H9 (cell line): ENCODE measurements around the gene LHFPL2. TPM values are rescaled to one million over a fixed set of nuclear protein-coding genes. Genes with fewer than 3 reads are reported as not detected.

Experiments
- DNase-seq: peaks from one replicate; pipeline ENCODE4 v3.0.0-alpha.2; 2017
- H2AFZ ChIP-seq: one replicate; pipeline ENCODE4 v1.6.1; 2013; ENCODE audit warnings: mild to moderate bottlenecking, low read length, control low read depth, moderate library complexity
- H2AK5ac ChIP-seq: 2 replicates; pipeline ENCODE4 v1.6.1; 2013; ENCODE audit warnings: low read length, control low read depth, mixed read lengths; ENCODE audit not compliant: insufficient read length
- H2BK120ac ChIP-seq: one replicate; pipeline ENCODE4 v1.6.1; 2013; ENCODE audit warnings: low read depth, mild to moderate bottlenecking, low read length, control low read depth, inconsistent platforms; ENCODE audit not compliant: poor library complexity, severe bottlenecking
- H2BK12ac ChIP-seq: 2 replicates; pipeline ENCODE4 v1.6.1; 2013; ENCODE audit warnings: low read length, control low read depth, mixed read lengths, low read depth; ENCODE audit not compliant: insufficient read length
- H2BK15ac ChIP-seq: 2 replicates; pipeline ENCODE4 v1.6.1; 2013; ENCODE audit warnings: low read depth, low read length, control low read depth
- H2BK20ac ChIP-seq: one replicate; pipeline ENCODE4 v1.6.1; 2013; ENCODE audit warnings: low read depth, mild to moderate bottlenecking, low read length, control low read depth, inconsistent platforms; ENCODE audit not compliant: poor library complexity, severe bottlenecking
- H2BK5ac ChIP-seq: 2 replicates; pipeline ENCODE4 v1.6.1; 2013; ENCODE audit warnings: low read length, control low read depth, mixed read lengths; ENCODE audit not compliant: insufficient read length
- H3K14ac ChIP-seq: 2 replicates; pipeline ENCODE4 v1.6.1; 2013; ENCODE audit warnings: low read length, control low read depth; ENCODE audit not compliant: insufficient read depth
- H3K18ac ChIP-seq: 2 replicates; pipeline ENCODE4 v1.6.1; 2013; ENCODE audit warnings: low read depth, mild to moderate bottlenecking, mixed read lengths, low read length, control low read depth; ENCODE audit not compliant: insufficient read length
- H3K23ac ChIP-seq: 2 replicates; pipeline ENCODE4 v1.6.1; 2013; ENCODE audit warnings: low read length, control low read depth, mixed read lengths, low read depth; ENCODE audit not compliant: insufficient read length
- H3K23me2 ChIP-seq: 2 replicates; pipeline ENCODE4 v1.6.1; 2013; ENCODE audit warnings: low read depth, mild to moderate bottlenecking, mixed read lengths, low read length, control low read depth; ENCODE audit not compliant: insufficient read length, poor library complexity, severe bottlenecking
- H3K27ac ChIP-seq: 2 replicates; pipeline ENCODE4 v1.5.1; 2013; ENCODE audit warnings: low read length, control low read depth, mixed read lengths, low read depth; ENCODE audit not compliant: insufficient read length
- H3K27me3 ChIP-seq: 2 replicates; pipeline ENCODE4 v1.6.1; 2013; ENCODE audit warnings: low read length, control low read depth, inconsistent platforms; ENCODE audit not compliant: insufficient read depth
- H3K4ac ChIP-seq: 2 replicates; pipeline ENCODE4 v1.6.1; 2013; ENCODE audit warnings: low read depth, mild to moderate bottlenecking, control low read depth, inconsistent platforms, low read length, moderate library complexity
- H3K4me1 ChIP-seq: 2 replicates; pipeline ENCODE4 v1.6.1; 2013; ENCODE audit warnings: low read length, control low read depth, inconsistent platforms; ENCODE audit not compliant: insufficient read depth
- H3K4me2 ChIP-seq: 2 replicates; pipeline ENCODE4 v1.6.1; 2013; ENCODE audit warnings: low read length, control low read depth, mixed read lengths; ENCODE audit not compliant: insufficient read length, insufficient read depth
- H3K56ac ChIP-seq: 2 replicates; pipeline ENCODE4 v1.6.1; 2013; ENCODE audit warnings: low read depth, mild to moderate bottlenecking, mixed read lengths, low read length, control low read depth; ENCODE audit not compliant: insufficient read length
- H3K79me1 ChIP-seq: 2 replicates; pipeline ENCODE4 v1.6.1; 2013; ENCODE audit warnings: low read depth, mild to moderate bottlenecking, moderate library complexity, low read length, control low read depth, inconsistent platforms; ENCODE audit not compliant: insufficient read depth, poor library complexity, severe bottlenecking
- H3K79me2 ChIP-seq: 2 replicates; pipeline ENCODE4 v1.6.1; 2013; ENCODE audit warnings: low read length, control low read depth, inconsistent platforms; ENCODE audit not compliant: insufficient read depth
- H3K9ac ChIP-seq: 2 replicates; pipeline ENCODE4 v1.6.1; 2013; ENCODE audit warnings: low read length, control low read depth, mixed read lengths; ENCODE audit not compliant: insufficient read length; ENCODE audit errors: extremely low read depth
- H3K9me3 ChIP-seq: one replicate; pipeline ENCODE4 v1.6.1; 2013; ENCODE audit warnings: low read depth, low read length, inconsistent platforms; ENCODE audit not compliant: control insufficient read depth
- H3T11ph ChIP-seq: one replicate; pipeline ENCODE4 v1.6.1; 2013; ENCODE audit warnings: mild to moderate bottlenecking, low read length, control low read depth, inconsistent platforms
- H4K20me1 ChIP-seq: one replicate; pipeline ENCODE4 v1.6.1; 2013; ENCODE audit not compliant: control insufficient read depth, insufficient read length, insufficient read depth
- H4K5ac ChIP-seq: 2 replicates; pipeline ENCODE4 v1.6.1; 2013; ENCODE audit warnings: low read depth, mild to moderate bottlenecking, mixed read lengths, low read length, control low read depth; ENCODE audit not compliant: insufficient read length
- H4K8ac ChIP-seq: replicated peaks from 2 replicates; pipeline ENCODE4 v1.6.1; 2013; ENCODE audit warnings: low read length, control low read depth, mixed read lengths, low read depth; ENCODE audit not compliant: insufficient read length
- H4K91ac ChIP-seq: 2 replicates; pipeline ENCODE4 v1.6.1; 2013; ENCODE audit warnings: low read depth, mild to moderate bottlenecking, moderate library complexity, mixed read lengths, low read length, control low read depth; ENCODE audit not compliant: insufficient read length
- H3K27ac Mint-ChIP-seq, 3 experiments: 2 replicates in 2 of 3; 3 replicates in 1 of 3; pipeline ENCODE4 v1.8.0; 2020 to 2021; ENCODE audit warnings: mixed read lengths in 3 of 3, mild to moderate bottlenecking in 1 of 3, moderate library complexity in 1 of 3
- H3K27me3 Mint-ChIP-seq: 2 replicates; pipeline ENCODE4 v1.8.0; 2021; ENCODE audit warnings: low read depth, mild to moderate bottlenecking, moderate library complexity, mixed read lengths
- H3K36me3 Mint-ChIP-seq, 3 experiments: 2 replicates in 2 of 3; 3 replicates in 1 of 3; pipeline ENCODE4 v1.8.0; 2020 to 2021; ENCODE audit warnings: low read depth in 3 of 3, mixed read lengths in 3 of 3; ENCODE audit not compliant: insufficient read depth in 1 of 3
- H3K4me1 Mint-ChIP-seq, 2 experiments: 2 replicates each; pipeline ENCODE4 v1.8.0; 2020; ENCODE audit warnings: mixed read lengths in 2 of 2
- H3K4me3 Mint-ChIP-seq, 2 experiments: 2 replicates in 1 of 2; 3 replicates in 1 of 2; pipeline ENCODE4 v1.8.0; 2020 to 2021; ENCODE audit warnings: mild to moderate bottlenecking in 2 of 2, mixed read lengths in 2 of 2, moderate library complexity in 1 of 2
- H3K9me3 Mint-ChIP-seq, 2 experiments: 2 replicates in 1 of 2; 3 replicates in 1 of 2; pipeline ENCODE4 v1.8.0; 2020; ENCODE audit warnings: mild to moderate bottlenecking in 2 of 2, mixed read lengths in 2 of 2, moderate library complexity in 1 of 2
- WGBS: extraction: QIAGEN DNeasy Blood & Tissue Kit; methylation state at CpG from one replicate; pipeline ENCODE4 v1.1.7; 2013; ENCODE audit warnings: missing lambda C conversion rate, low lambda C conversion rate, mixed read lengths; ENCODE audit not compliant: insufficient read length; ENCODE audit errors: extremely low coverage; 5-methylcytosine and 5-hydroxymethylcytosine counted together
- total RNA-seq: library from RNA; stranded (reverse); gene quantifications from 2 replicates; pipeline ENCODE4 v1.2.1, GENCODE V29; 2021
- TF ChIP-seq, protein P1 (sequence below): fragments of 200-600 bp; sonication (generic); conservative IDR thresholded peaks from 3 replicates; pipeline ENCODE4 v1.8.0; 2021; ENCODE audit warnings: antibody characterized with exemption, mild to moderate bottlenecking

Gene LHFPL2
- total RNA-seq, 1 experiment from 2014 or later: 26.3 TPM

GRCh38 chr5:78447775-78448424 is 200.7 kb downstream of the LHFPL2 start:
- Histone ChIP-seq H3K4me1 (no peaks in the 10 kb centered on the region), H3K56ac (no peak overlapping the region), H3K18ac (no peak overlapping the region), H2BK120ac (no peak overlapping the region), H3K14ac (no peak overlapping the region), H3K9ac (no peak overlapping the region), H3K4me2 (no peak overlapping the region), H3K9me3 (no peaks in the 10 kb centered on the region), H4K20me1 (no peaks in the 10 kb centered on the region), H3K27ac (no peak overlapping the region), H2AFZ (no peak overlapping the region), H2BK15ac (no peak overlapping the region), H3T11ph (no peak overlapping the region), H4K91ac (no peak overlapping the region), H3K23me2 (no peaks in the 10 kb centered on the region), H3K79me1 (no peaks in the 10 kb centered on the region), H4K5ac (no peak overlapping the region), H3K27me3 (no peaks in the 10 kb centered on the region), H3K79me2 (no peaks in the 10 kb centered on the region), H2BK12ac (no peak overlapping the region), H2BK20ac (no peak overlapping the region), H2BK5ac (no peak overlapping the region), H3K4ac (no peak overlapping the region), H3K23ac (no peak overlapping the region), H2AK5ac (no peak overlapping the region), H4K8ac (no peak overlapping the region)
- H3K4me1 Mint-ChIP-seq: no peaks in the 10 kb centered on the region
- H3K9me3 Mint-ChIP-seq: peaks cover 6 to 7% of the 10 kb centered on the region in 2 experiments; a peak in 3 of 5 replicates
- DNase-seq: no peak
- H3K36me3 Mint-ChIP-seq: peaks cover 20 to 38% (median 36%) of the 10 kb centered on the region in 3 experiments
- no peak overlapping the region for H3K27ac Mint-ChIP-seq
- no peaks in the 10 kb centered on the region for H3K27me3 Mint-ChIP-seq
- no CpG with 5 or more reads among the region's 3 CpGs for WGBS
- H3K4me3 Mint-ChIP-seq: no peak overlapping the region
- TF ChIP-seq, protein P1, sequence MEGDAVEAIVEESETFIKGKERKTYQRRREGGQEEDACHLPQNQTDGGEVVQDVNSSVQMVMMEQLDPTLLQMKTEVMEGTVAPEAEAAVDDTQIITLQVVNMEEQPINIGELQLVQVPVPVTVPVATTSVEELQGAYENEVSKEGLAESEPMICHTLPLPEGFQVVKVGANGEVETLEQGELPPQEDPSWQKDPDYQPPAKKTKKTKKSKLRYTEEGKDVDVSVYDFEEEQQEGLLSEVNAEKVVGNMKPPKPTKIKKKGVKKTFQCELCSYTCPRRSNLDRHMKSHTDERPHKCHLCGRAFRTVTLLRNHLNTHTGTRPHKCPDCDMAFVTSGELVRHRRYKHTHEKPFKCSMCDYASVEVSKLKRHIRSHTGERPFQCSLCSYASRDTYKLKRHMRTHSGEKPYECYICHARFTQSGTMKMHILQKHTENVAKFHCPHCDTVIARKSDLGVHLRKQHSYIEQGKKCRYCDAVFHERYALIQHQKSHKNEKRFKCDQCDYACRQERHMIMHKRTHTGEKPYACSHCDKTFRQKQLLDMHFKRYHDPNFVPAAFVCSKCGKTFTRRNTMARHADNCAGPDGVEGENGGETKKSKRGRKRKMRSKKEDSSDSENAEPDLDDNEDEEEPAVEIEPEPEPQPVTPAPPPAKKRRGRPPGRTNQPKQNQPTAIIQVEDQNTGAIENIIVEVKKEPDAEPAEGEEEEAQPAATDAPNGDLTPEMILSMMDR: no peak
